DMS153 (cell line): ENCODE measurements around the gene TXNDC17.
"Not testable (repeated sequence)": the region's sequence is repeated elsewhere in the genome, so short reads cannot be mapped to it uniquely, and the experiment has no call there.

Source experiments
- DNase-seq: peaks from one replicate; lab custom pipeline; 2025; lab: John Stamatoyannopoulos, UW

Gene TXNDC17

GRCh38 chr17:6640536-6641246, at the start of gene TXNDC17, which contains the start of gene KIAA0753:
TSS of gene TXNDC17 (plus strand) at chr17:6641060. CDS start at chr17:6641083, 23 bp downstream.
TSS of gene KIAA0753 (minus strand) at chr17:6640711. CDS start at chr17:6635103, 5,608 bp downstream.
- peak; percentile 37 for DNase-seq

GRCh38 chr17:6591599-6592158, 49.2 kb upstream of the TXNDC17 start:
- DNase-seq = no peak

GRCh38 chr17:6592173-6592572, 48.7 kb upstream of the TXNDC17 start:
- DNase-seq = no peak

GRCh38 chr17:6593371-6593770, 47.5 kb upstream of the TXNDC17 start:
- DNase-seq = not testable (repeated sequence)

GRCh38 chr17:6596081-6596480, 44.8 kb upstream of the TXNDC17 start:
- no peak for DNase-seq

GRCh38 chr17:6596511-6596910, 44.3 kb upstream of the TXNDC17 start:
- DNase-seq = no peak

GRCh38 chr17:6596941-6597340, 43.9 kb upstream of the TXNDC17 start:
- no peak for DNase-seq

GRCh38 chr17:6597727-6598126, 43.1 kb upstream of the TXNDC17 start:
- DNase-seq = no peak

- DNase-seq = no peak
These were observed 41.5 kb upstream of the TXNDC17 start for GRCh38 chr17:6599364-6599763.

- DNase-seq = no peak
These were observed 38.7 kb upstream of the TXNDC17 start for GRCh38 chr17:6602141-6602540.

- no peak for DNase-seq
These were observed 37.0 kb upstream of the TXNDC17 start for GRCh38 chr17:6603744-6604325.

GRCh38 chr17:6605142-6605541, 35.7 kb upstream of the TXNDC17 start:
- DNase-seq = no peak

- no peak for DNase-seq
These were observed 32.5 kb upstream of the TXNDC17 start for GRCh38 chr17:6608321-6608720.

- DNase-seq = no peak
These were observed 30.8 kb upstream of the TXNDC17 start for GRCh38 chr17:6610011-6610410.

- no peak for DNase-seq
These were observed 29.6 kb upstream of the TXNDC17 start for GRCh38 chr17:6611231-6611630.

GRCh38 chr17:6623941-6624340, 16.9 kb upstream of the TXNDC17 start:
- DNase-seq = no peak

- no peak for DNase-seq
These were observed 14.2 kb upstream of the TXNDC17 start for GRCh38 chr17:6626616-6627015.

GRCh38 chr17:6627019-6627418, 13.8 kb upstream of the TXNDC17 start:
- DNase-seq = no peak

GRCh38 chr17:6630390-6630789, 10.5 kb upstream of the TXNDC17 start:
- no peak for DNase-seq

GRCh38 chr17:6632530-6632929, 8.3 kb upstream of the TXNDC17 start:
- DNase-seq = no peak

- no peak for DNase-seq
These were observed 7.6 kb upstream of the TXNDC17 start for GRCh38 chr17:6633263-6633662.

- no peak for DNase-seq
These were observed 4.8 kb upstream of the TXNDC17 start for GRCh38 chr17:6636105-6636504.
